ENCODE measurements around the gene TDRD9. TPM values are rescaled to one million over a fixed set of nuclear protein-coding genes. Genes with fewer than 3 reads are reported as not detected.
"Not testable (repeated sequence)": the region's sequence is repeated elsewhere in the genome, so short reads cannot be mapped to it uniquely, and the experiment has no call there.

TDRD9 gene
- total and polyA plus RNA-seq, 8 donors, result 0.85 to 8.8 (median 2.4) TPM; not detected in 2

- TF ChIP-seq CTCF (IDR thresholded peaks at IDR 0.05) (no peak), POLR2A (IDR thresholded peaks at IDR 0.05) (no peak), POLR2AphosphoS5 (IDR thresholded peaks at IDR 0.05) (no peak), EP300 (IDR thresholded peaks at IDR 0.05) (no peak)
- intact Hi-C loops (cut with DNase I; ENCODE audit: low total_unique reads), result no loop called here
- WGBS, 5 donors, result 79 to 89% (median 86%) methylated on average over 2 of the region's 2 CpGs
- DNase-seq, result no peak
- H3K27ac ChIP-seq, result no peak overlapping the region
- H3K9me3 ChIP-seq, result no peaks in the 10 kb centered on the region
- no peak overlapping the region for H3K4me3 ChIP-seq
- H3K27me3 ChIP-seq, result no peaks in the 10 kb centered on the region
- H3K36me3 ChIP-seq, result no peaks in the 10 kb centered on the region
- no peaks in the 10 kb centered on the region for H3K4me1 ChIP-seq
Observed at GRCh38 chr14:103974575-103974974, 46.3 kb downstream of the TDRD9 start.

GRCh38 chr14:103980623-103981238 is 52.5 kb downstream of the TDRD9 start:
- WGBS, 5 donors, result 38 to 60% (median 43%) methylated on average over 7 to 14 of the region's 14 CpGs
- TF ChIP-seq CTCF (IDR thresholded peaks at IDR 0.05), result peak in 5 of 7 experiments; percentile 59 to 75 (median 65)
- intact Hi-C loops (cut with DNase I; ENCODE audit: low total_unique reads), result not testable (repeated sequence)

GRCh38 chr14:103984196-103984595 is 55.9 kb downstream of the TDRD9 start:
- no peaks in the 10 kb centered on the region for H3K27me3 ChIP-seq
- TF ChIP-seq POLR2A (IDR thresholded peaks at IDR 0.05) (no peak), EP300 (IDR thresholded peaks at IDR 0.05) (no peak), CTCF (IDR thresholded peaks at IDR 0.05) (no peak), POLR2AphosphoS5 (IDR thresholded peaks at IDR 0.05) (no peak)
- H3K4me3 ChIP-seq, result no peak overlapping the region
- peaks cover 0 to 7% (median 1%) of the 10 kb centered on the region in 4 donors for H3K9me3 ChIP-seq
- H3K27ac ChIP-seq, result no peak overlapping the region
- 83 to 90% (median 88%) methylated on average over 5 of the region's 5 CpGs for WGBS, 5 donors
- H3K36me3 ChIP-seq, result no peaks in the 10 kb centered on the region
- no peaks in the 10 kb centered on the region for H3K4me1 ChIP-seq
- intact Hi-C loops (cut with DNase I; ENCODE audit: low total_unique reads), result no loop called here
- no peak for DNase-seq

More at GRCh38 chr14:103980623-103981238, 52.5 kb downstream of the TDRD9 start:
- H3K9me3 ChIP-seq, H3K4me3 ChIP-seq, H3K27ac ChIP-seq, H3K36me3 ChIP-seq, H3K4me1 ChIP-seq, H3K27me3 ChIP-seq: not testable (repeated sequence)
- peak; percentile 15 to 73 for DNase-seq

GRCh38 chr14:103989034-103989433 is 60.8 kb downstream of the TDRD9 start:
- Histone ChIP-seq H3K9me3 (peaks cover 0 to 12% (median 4%) of the 10 kb centered on the region in 4 donors), H3K27me3 (peaks cover 0 to 21% (median 0%) of the 10 kb centered on the region in 3 donors), H3K36me3 (no peaks in the 10 kb centered on the region), H3K4me1 (no peaks in the 10 kb centered on the region), H3K4me3 (no peak overlapping the region), H3K27ac (no peak overlapping the region)
- DNase-seq, result no peak
- intact Hi-C loops (cut with DNase I; ENCODE audit: low total_unique reads), result no loop called here
- 91 to 100% (median 97%) methylated on average over 1 of the region's 1 CpG for WGBS, 5 donors
- TF ChIP-seq POLR2A (IDR thresholded peaks at IDR 0.05), result no peak
- TF ChIP-seq EP300 (IDR thresholded peaks at IDR 0.05), result no peak
- no peak for TF ChIP-seq CTCF (IDR thresholded peaks at IDR 0.05)
- no peak for TF ChIP-seq POLR2AphosphoS5 (IDR thresholded peaks at IDR 0.05)

All from stomach (tissue), 9 donors.